IMR-90 (cell line): ENCODE measurements around the gene CYTH1. TPM values are rescaled to one million over a fixed set of nuclear protein-coding genes. Genes with fewer than 3 reads are reported as not detected.

Experiments
- ATAC-seq: fragments of 200-7000 bp; cut with Tn5 transposase; 2 replicates; pipeline ENCODE4 v1.9.1; 2020; ENCODE audit warnings: low read depth, mild to moderate bottlenecking, moderate library complexity
- BruUV-seq: library from RNA; stranded (reverse); fragments of 400-500 nt; replicated peaks from 2 replicates; lab custom pipeline; 2021; lab: Mats Ljungman, UMichigan
- CTCF ChIA-PET: fragments of 300-600 bp; formaldehyde crosslinking; extraction: SDS; loops from one replicate; lab custom pipeline; 2021; ENCODE audit warnings: antibody characterized with exemption; lab: Yijun Ruan, JAX
- POLR2A ChIA-PET: fragments of 300-600 bp; sonication (Branson Sonifier 250); formaldehyde crosslinking; loops from one replicate; lab custom pipeline; 2022; ENCODE audit warnings: antibody characterized with exemption; ENCODE audit not compliant: unreplicated experiment; lab: Charles Lee
- DNase-seq: peaks from one replicate; pipeline ENCODE4 v3.0.0; 2013
- H2AFZ ChIP-seq: replicated peaks from 2 replicates; pipeline ENCODE3; 2013; ENCODE audit warnings: low read length, mild to moderate bottlenecking; ENCODE audit not compliant: poor library complexity
- H2AK5ac ChIP-seq: 2 replicates; pipeline ENCODE4 v1.6.1; 2013; ENCODE audit warnings: low read depth, low read length, inconsistent platforms
- H2AK9ac ChIP-seq: replicated peaks from 2 replicates; pipeline ENCODE3; 2013; ENCODE audit warnings: mild to moderate bottlenecking, low read depth, low read length, moderate library complexity; ENCODE audit not compliant: poor library complexity
- H2BK120ac ChIP-seq: 2 replicates; pipeline ENCODE4 v1.6.1; 2013; ENCODE audit warnings: low read depth, low read length, inconsistent platforms
- H2BK15ac ChIP-seq: 3 replicates; pipeline ENCODE4 v1.6.1; 2013; ENCODE audit warnings: low read depth, low read length, inconsistent platforms
- H2BK20ac ChIP-seq: 2 replicates; pipeline ENCODE4 v1.6.1; 2013; ENCODE audit warnings: low read depth, mild to moderate bottlenecking, inconsistent platforms, low read length, moderate library complexity
- H2BK5ac ChIP-seq: 2 replicates; pipeline ENCODE4 v1.6.1; 2013; ENCODE audit warnings: mild to moderate bottlenecking, low read depth, low read length, inconsistent platforms; ENCODE audit not compliant: poor library complexity, severe bottlenecking
- H3K14ac ChIP-seq: replicated peaks from 2 replicates; pipeline ENCODE4 v1.6.1; 2013; ENCODE audit warnings: low read depth, low read length, inconsistent platforms
- H3K18ac ChIP-seq: 2 replicates; pipeline ENCODE4 v1.6.1; 2013; ENCODE audit warnings: low read depth, low read length, control low read depth
- H3K23ac ChIP-seq: 2 replicates; pipeline ENCODE4 v1.6.1; 2013; ENCODE audit warnings: low read depth, low read length, inconsistent platforms
- H3K27ac ChIP-seq: 2 replicates; pipeline ENCODE4 v1.5.1; 2013; ENCODE audit warnings: mild to moderate bottlenecking, control low read depth, low read length; ENCODE audit not compliant: insufficient read depth
- H3K27me3 ChIP-seq: 2 replicates; pipeline ENCODE4 v1.6.1; 2013; ENCODE audit warnings: low read length; ENCODE audit not compliant: control insufficient read depth, insufficient read depth
- H3K36me3 ChIP-seq: 2 replicates; pipeline ENCODE4 v1.6.1; 2013; ENCODE audit warnings: low read length, mixed read lengths; ENCODE audit not compliant: control insufficient read depth, insufficient read depth
- H3K4ac ChIP-seq: 2 replicates; pipeline ENCODE4 v1.6.1; 2013; ENCODE audit warnings: low read depth, low read length, inconsistent platforms
- H3K4me1 ChIP-seq: 2 replicates; pipeline ENCODE4 v1.6.1; 2013; ENCODE audit warnings: low read length, mixed read lengths; ENCODE audit not compliant: control insufficient read depth, insufficient read depth
- H3K4me2 ChIP-seq: 2 replicates; pipeline ENCODE4 v1.6.1; 2013; ENCODE audit warnings: low read depth, mild to moderate bottlenecking, control low read depth, low read length, moderate library complexity
- H3K4me3 ChIP-seq: 2 replicates; pipeline ENCODE4 v1.5.1; 2013; ENCODE audit warnings: low read depth, mild to moderate bottlenecking, control low read depth, low read length, moderate library complexity; ENCODE audit not compliant: insufficient read depth
- H3K56ac ChIP-seq: 2 replicates; pipeline ENCODE4 v1.6.1; 2013; ENCODE audit warnings: low read length, inconsistent platforms; ENCODE audit not compliant: insufficient read depth; ENCODE audit errors: extremely low read depth
- H3K79me1 ChIP-seq, 2 experiments: 2 replicates each; pipeline ENCODE4 v1.6.1; 2013; ENCODE audit warnings: low read length in 2 of 2, inconsistent platforms in 1 of 2, low read depth in 1 of 2
- H3K9ac ChIP-seq: 2 replicates; pipeline ENCODE4 v1.6.1; 2013; ENCODE audit warnings: low read depth, low read length, control low read depth
- H3K9me1 ChIP-seq: 2 replicates; pipeline ENCODE4 v1.6.1; 2013; ENCODE audit warnings: low read length, inconsistent platforms; ENCODE audit not compliant: insufficient read depth
- H3K9me3 ChIP-seq: 2 replicates; pipeline ENCODE4 v1.6.1; 2013; ENCODE audit warnings: low read length; ENCODE audit not compliant: control insufficient read depth, insufficient read depth
- H4K20me1 ChIP-seq: 2 replicates; pipeline ENCODE4 v1.6.1; 2013; ENCODE audit warnings: low read length, inconsistent platforms; ENCODE audit not compliant: insufficient read depth
- H4K5ac ChIP-seq: 2 replicates; pipeline ENCODE4 v1.6.1; 2013; ENCODE audit warnings: mild to moderate bottlenecking, low read depth, low read length, control low read depth
- H4K8ac ChIP-seq, 2 experiments: 2 replicates each; pipeline ENCODE4 v1.6.1; 2013; ENCODE audit warnings: low read depth in 2 of 2, low read length in 2 of 2, control low read depth in 1 of 2, inconsistent platforms in 1 of 2
- H4K91ac ChIP-seq: 2 replicates; pipeline ENCODE4 v1.6.1; 2013; ENCODE audit warnings: low read depth, low read length, inconsistent platforms; ENCODE audit not compliant: insufficient read depth
- BHLHE40 ChIP-seq: fragments of 150-350 bp; IDR thresholded peaks from 2 replicates; pipeline ENCODE4 v1.6.1; 2016; ENCODE audit warnings: mild to moderate bottlenecking, low read depth, low read length
- CEBPB ChIP-seq: IDR thresholded peaks from 2 replicates; pipeline ENCODE4 v1.6.1; 2012; ENCODE audit warnings: low read depth, low read length, improper control_type of control experiment
- CHD1 ChIP-seq: IDR thresholded peaks from 2 replicates; pipeline ENCODE4 v1.6.1; 2012; ENCODE audit warnings: low read depth, low read length, improper control_type of control experiment
- CTCF ChIP-seq: conservative IDR thresholded peaks from 2 replicates; pipeline ENCODE4 v1.5.1; 2012; ENCODE audit warnings: mild to moderate bottlenecking, low read depth, low read length, improper control_type of control experiment
- FOS ChIP-seq: fragments of 150-350 bp; IDR thresholded peaks from 2 replicates; pipeline ENCODE4 v1.6.1; 2016; ENCODE audit warnings: low read depth, low read length
- MAFK ChIP-seq: IDR thresholded peaks from 2 replicates; pipeline ENCODE4 v1.6.1; 2012; ENCODE audit warnings: low read depth, low read length, improper control_type of control experiment
- MAZ ChIP-seq: IDR thresholded peaks from 2 replicates; pipeline ENCODE4 v1.6.1; 2012; ENCODE audit warnings: low read depth, mild to moderate bottlenecking, low read length, improper control_type of control experiment, moderate library complexity, borderline replicate concordance
- MXI1 ChIP-seq: IDR thresholded peaks from 2 replicates; pipeline ENCODE4 v1.6.1; 2012; ENCODE audit warnings: low read depth, mild to moderate bottlenecking, low read length, moderate library complexity, borderline replicate concordance
- POLR2A ChIP-seq: IDR thresholded peaks from 2 replicates; pipeline ENCODE4 v1.6.1; 2012; ENCODE audit warnings: mild to moderate bottlenecking, low read depth, low read length
- RCOR1 ChIP-seq: IDR thresholded peaks from 2 replicates; pipeline ENCODE4 v1.6.1; 2012; ENCODE audit warnings: mild to moderate bottlenecking, low read length, improper control_type of control experiment; ENCODE audit not compliant: insufficient replicate concordance
- USF2 ChIP-seq: fragments of 150-350 bp; IDR thresholded peaks from 2 replicates; pipeline ENCODE4 v1.6.1; 2017; ENCODE audit warnings: mild to moderate bottlenecking, antibody characterized with exemption, low read length, low read depth
- WGBS, 2 experiments: methylation state at CpG; one replicate each; pipeline versions ENCODE4 v1.1.5 to v1.1.7; 2013; ENCODE audit warnings: missing lambda C conversion rate in 2 of 2; ENCODE audit not compliant: insufficient read length in 1 of 2; ENCODE audit errors: extremely low coverage in 2 of 2; 5-methylcytosine and 5-hydroxymethylcytosine counted together
- dilution Hi-C: fragments of 300-500 bp; cut with HindIII; formaldehyde crosslinking; loops from one replicate; pipeline ENCODE4 v1.14.3; 2018; ENCODE audit warnings: low sequenced_read_pairs; ENCODE audit not compliant: unreplicated experiment
- in situ Hi-C: fragments of 300-500 bp; cut with MboI; formaldehyde crosslinking; loops from 3 replicates; pipeline ENCODE4 v1.14.3; 2019; ENCODE audit warnings: low sequenced_read_pairs, inconsistent platforms, mixed read lengths
- intact Hi-C: fragments of 100-400 bp; cut with micrococcal nuclease; formaldehyde crosslinking; loops from 2 replicates; pipeline ENCODE4 v1.10.0; 2022
- polyA plus RNA-seq, 3 experiments: library from polyadenylated mRNA; depleted of rRNA; stranded (reverse); fragments of >200 nt; gene quantifications; 2 replicates each; pipeline ENCODE4 v1.2.3, GENCODE V29; 2012; ENCODE audit warnings: low replicate concordance in 1 of 3
- total RNA-seq: library from RNA; depleted of rRNA; stranded (reverse); fragments of >200 nt; gene quantifications from 2 replicates; pipeline ENCODE4 v1.2.3, GENCODE V29; 2012

The CYTH1 gene
- total and polyA plus RNA-seq, 2 of the 4 experiments (the other 2 are of a cell fraction) = 7.9 to 12.4 TPM

- ChIA-PET POLR2A (no interaction called here), CTCF (no interaction called here)
- intact Hi-C loops = no loop called here
- Histone ChIP-seq H3K9me1 (peaks cover 6% of the 10 kb centered on the region), H3K18ac (no peak overlapping the region), H3K4me3 (no peak overlapping the region), H3K79me1 (peaks cover 0 to 9% of the 10 kb centered on the region in 2 experiments; a peak in 1 of 4 replicates), H2AK5ac (no peak overlapping the region), H4K8ac (no peak overlapping the region), H3K27ac (no peak overlapping the region), H3K9ac (no peak overlapping the region), H2BK15ac (no peak overlapping the region), H3K27me3 (no peaks in the 10 kb centered on the region), H3K56ac (no peak overlapping the region), H3K4me2 (no peak overlapping the region), H2BK120ac (no peak overlapping the region), H3K4me1 (peaks cover 2% of the 10 kb centered on the region; the same call in 1 of the 2 replicates), H3K23ac (no peak overlapping the region), H3K14ac (no peak overlapping the region), H4K5ac (no peak overlapping the region), H4K20me1 (no peaks in the 10 kb centered on the region), H2AFZ (no peak overlapping the region), H4K91ac (no peak overlapping the region), H2BK5ac (no peak overlapping the region), H2BK20ac (no peak overlapping the region), H3K9me3 (no peaks in the 10 kb centered on the region), H3K36me3 (peaks cover 33% of the 10 kb centered on the region; the same call in 1 of the 2 replicates), H3K4ac (no peak overlapping the region), H2AK9ac (no peak overlapping the region)
- in situ Hi-C loops = no loop called here
- dilution Hi-C loops = no loop called here
- no peak for DNase-seq
- no peak for ATAC-seq
- BruUV-seq = no TSS peak
- TF ChIP-seq POLR2A (no peak), CHD1 (no peak), MXI1 (no peak), USF2 (no peak), CEBPB (no peak), FOS (no peak), MAFK (no peak), RCOR1 (no peak), MAZ (no peak), CTCF (no peak), BHLHE40 (no peak)
- WGBS, 2 experiments = 92% methylated on average over 5 of the region's 17 CpGs; no CpG with 5 or more reads in 1 of the 2 experiments
Observed at GRCh38 chr17:78675316-78675616, 106.8 kb downstream of the CYTH1 start.
